DOHH2 (cell line): ENCODE data around the gene PKDCC.

Source experiments
- H3F3A ChIP-seq: fragments of 200-600 bp; sonication (generic), shearing (Covaris generic); 2 replicates; pipeline ENCODE4 v1.6.0; 2016; ENCODE audit warnings: antibody characterized with exemption, mild to moderate bottlenecking; ENCODE audit not compliant: control insufficient read depth, insufficient read depth
- H3K27ac ChIP-seq: fragments of 200-600 bp; sonication (generic); 2 replicates; pipeline ENCODE4 v1.5.1; 2014; ENCODE audit warnings: low read depth, mild to moderate bottlenecking, low read length, moderate library complexity
- H3K27me3 ChIP-seq: fragments of 200-600 bp; sonication (generic); 2 replicates; pipeline ENCODE4 v1.6.1; 2014; ENCODE audit warnings: mild to moderate bottlenecking, low read length, mixed read lengths; ENCODE audit not compliant: control insufficient read depth
- H3K36me3 ChIP-seq: fragments of 200-600 bp; sonication (generic); 2 replicates; pipeline ENCODE4 v1.6.1; 2014; ENCODE audit warnings: mild to moderate bottlenecking, low read length, moderate library complexity, mixed read lengths; ENCODE audit not compliant: control insufficient read depth
- H3K4me1 ChIP-seq: fragments of 200-600 bp; sonication (generic); 2 replicates; pipeline ENCODE4 v1.6.1; 2014; ENCODE audit warnings: mild to moderate bottlenecking, low read length, mixed read lengths; ENCODE audit not compliant: control insufficient read depth
- H3K4me2 ChIP-seq: fragments of 200-600 bp; sonication (generic); 2 replicates; pipeline ENCODE4 v1.6.0; 2014; ENCODE audit warnings: mild to moderate bottlenecking, low read length, moderate library complexity
- H3K4me3 ChIP-seq: fragments of 200-600 bp; sonication (generic); 2 replicates; pipeline ENCODE4 v1.5.1; 2014; ENCODE audit warnings: mild to moderate bottlenecking, low read length, mixed read lengths
- H3K79me2 ChIP-seq: fragments of 200-600 bp; sonication (generic); 2 replicates; pipeline ENCODE4 v1.6.1; 2014; ENCODE audit warnings: mild to moderate bottlenecking, low read length, mixed read lengths; ENCODE audit not compliant: control insufficient read depth
- H3K9me2 ChIP-seq: fragments of 200-600 bp; sonication (generic); replicated peaks from 2 replicates; pipeline ENCODE4 v1.6.1; 2014; ENCODE audit warnings: mild to moderate bottlenecking, low read length, mixed read lengths; ENCODE audit not compliant: control insufficient read depth
- H3K9me3 ChIP-seq: fragments of 200-600 bp; sonication (generic); 2 replicates; pipeline ENCODE4 v1.6.1; 2014; ENCODE audit warnings: antibody characterized with exemption, low read length, mixed read lengths; ENCODE audit not compliant: control insufficient read depth, insufficient read depth
- H4K20me1 ChIP-seq: fragments of 200-600 bp; sonication (generic); 2 replicates; pipeline ENCODE4 v1.6.0; 2014; ENCODE audit warnings: low read depth, mild to moderate bottlenecking, antibody characterized with exemption, low read length, moderate library complexity; ENCODE audit not compliant: control insufficient read depth, insufficient read depth
- CTCF ChIP-seq: fragments of 200-600 bp; sonication (generic); IDR thresholded peaks from one replicate; pipeline ENCODE4 v1.5.1; 2014; ENCODE audit warnings: antibody characterized with exemption, mild to moderate bottlenecking, low read depth, low read length; ENCODE audit not compliant: poor library complexity, severe bottlenecking
- EZH2phosphoT487 ChIP-seq: fragments of 200-600 bp; sonication (generic); IDR thresholded peaks from 2 replicates; pipeline ENCODE4 v1.6.1; 2017; ENCODE audit warnings: borderline replicate concordance, mild to moderate bottlenecking, antibody characterized with exemption, low read length, moderate library complexity, mixed read lengths

The PKDCC gene

GRCh38 chr2:42044939-42045338, 2.9 kb upstream of the PKDCC start:
- no peaks in the 10 kb centered on the region for H3K36me3 ChIP-seq
- no peak overlapping the region for H3K27ac ChIP-seq
- no peak overlapping the region for H3K4me2 ChIP-seq
- H4K20me1 ChIP-seq, result no peaks in the 10 kb centered on the region
- no peaks in the 10 kb centered on the region for H3F3A ChIP-seq
- no peaks in the 10 kb centered on the region for H3K27me3 ChIP-seq
- TF ChIP-seq CTCF, result no peak
- TF ChIP-seq EZH2phosphoT487, result no peak
- no peaks in the 10 kb centered on the region for H3K79me2 ChIP-seq
- no peaks in the 10 kb centered on the region for H3K9me3 ChIP-seq
- no peak overlapping the region for H3K4me3 ChIP-seq
- H3K4me1 ChIP-seq, result no peaks in the 10 kb centered on the region
- no peaks in the 10 kb centered on the region for H3K9me2 ChIP-seq

- Histone ChIP-seq H3K27me3 (no peaks in the 10 kb centered on the region), H3K36me3 (no peaks in the 10 kb centered on the region), H3K27ac (no peak overlapping the region), H3K79me2 (no peaks in the 10 kb centered on the region), H3K4me1 (no peaks in the 10 kb centered on the region), H3F3A (no peaks in the 10 kb centered on the region), H3K9me2 (no peaks in the 10 kb centered on the region), H3K4me3 (no peak overlapping the region), H3K4me2 (no peak overlapping the region), H4K20me1 (no peaks in the 10 kb centered on the region), H3K9me3 (no peaks in the 10 kb centered on the region)
- TF ChIP-seq CTCF, result no peak
- TF ChIP-seq EZH2phosphoT487, result no peak
These were observed 2.5 kb upstream of the PKDCC start for GRCh38 chr2:42045352-42045751.

GRCh38 chr2:42045848-42046748, 1.7 kb upstream of the PKDCC start:
- Histone ChIP-seq H3K4me1 (no peaks in the 10 kb centered on the region), H4K20me1 (no peaks in the 10 kb centered on the region), H3K79me2 (no peaks in the 10 kb centered on the region), H3K9me2 (no peaks in the 10 kb centered on the region), H3K27me3 (no peaks in the 10 kb centered on the region), H3K36me3 (no peaks in the 10 kb centered on the region), H3K4me2 (no peak overlapping the region), H3K9me3 (no peaks in the 10 kb centered on the region), H3F3A (no peaks in the 10 kb centered on the region), H3K4me3 (no peak overlapping the region), H3K27ac (no peak overlapping the region)
- no peak for TF ChIP-seq CTCF
- no peak for TF ChIP-seq EZH2phosphoT487
